ENCODE measurements around the gene AGMO. TPM values are rescaled to one million over a fixed set of nuclear protein-coding genes. Genes with fewer than 3 reads are reported as not detected.

The AGMO gene
- polyA plus RNA-seq, 1 experiment, result not detected

GRCh38 chr7:15257689-15258088 lies 304.1 kb downstream of the AGMO start:
- Histone ChIP-seq H3K36me3 (ENCODE audit: control insufficient read depth, insufficient read depth, low read length) (no peaks in the 10 kb centered on the region), H3K4me3 (ENCODE audit: low read depth, low read length) (no peak overlapping the region), H3K27me3 (ENCODE audit: control insufficient read depth, insufficient read depth, low read length) (no peaks in the 10 kb centered on the region)
- no peak for TF ChIP-seq CTCF (IDR thresholded peaks at IDR 0.05; ENCODE audit: insufficient read depth, low read depth, low read length)
- CTCF ChIA-PET, result no interaction called here
- POLR2A ChIA-PET, result no interaction called here
- no peak for DNase-seq (ENCODE audit: low read depth)

GRCh38 chr7:15252181-15252580 lies 309.6 kb downstream of the AGMO start:
- Histone ChIP-seq H3K27me3 (ENCODE audit: control insufficient read depth, insufficient read depth, low read length) (no peaks in the 10 kb centered on the region), H3K4me3 (ENCODE audit: low read depth, low read length) (no peak overlapping the region), H3K36me3 (ENCODE audit: control insufficient read depth, insufficient read depth, low read length) (no peaks in the 10 kb centered on the region)
- no peak for TF ChIP-seq CTCF (IDR thresholded peaks at IDR 0.05; ENCODE audit: insufficient read depth, low read depth, low read length)
- no peak for DNase-seq (ENCODE audit: low read depth)
- POLR2A ChIA-PET, result no interaction called here
- CTCF ChIA-PET, result no interaction called here

- CTCF ChIA-PET, result no interaction called here
- Histone ChIP-seq H3K36me3 (ENCODE audit: control insufficient read depth, insufficient read depth, low read length) (no peaks in the 10 kb centered on the region), H3K27me3 (ENCODE audit: control insufficient read depth, insufficient read depth, low read length) (no peaks in the 10 kb centered on the region), H3K4me3 (ENCODE audit: low read depth, low read length) (no peak overlapping the region)
- DNase-seq (ENCODE audit: low read depth), result no peak
- TF ChIP-seq CTCF (IDR thresholded peaks at IDR 0.05; ENCODE audit: insufficient read depth, low read depth, low read length), result no peak
- POLR2A ChIA-PET, result no interaction called here
Observed at GRCh38 chr7:15248514-15248913, 313.3 kb downstream of the AGMO start.

GRCh38 chr7:15245831-15246230 lies 316.0 kb downstream of the AGMO start:
- Histone ChIP-seq H3K36me3 (ENCODE audit: control insufficient read depth, insufficient read depth, low read length) (no peaks in the 10 kb centered on the region), H3K27me3 (ENCODE audit: control insufficient read depth, insufficient read depth, low read length) (no peaks in the 10 kb centered on the region), H3K4me3 (ENCODE audit: low read depth, low read length) (no peak overlapping the region)
- no peak for DNase-seq (ENCODE audit: low read depth)
- POLR2A ChIA-PET, result no interaction called here
- TF ChIP-seq CTCF (IDR thresholded peaks at IDR 0.05; ENCODE audit: insufficient read depth, low read depth, low read length), result no peak
- CTCF ChIA-PET, result no interaction called here

GRCh38 chr7:15239801-15240200 lies 322.0 kb downstream of the AGMO start:
- ChIA-PET CTCF (no interaction called here), POLR2A (no interaction called here)
- no peaks in the 10 kb centered on the region for H3K27me3 ChIP-seq (ENCODE audit: control insufficient read depth, insufficient read depth, low read length)
- H3K36me3 ChIP-seq (ENCODE audit: control insufficient read depth, insufficient read depth, low read length), result no peaks in the 10 kb centered on the region
- no peak for DNase-seq (ENCODE audit: low read depth)
- no peak overlapping the region for H3K4me3 ChIP-seq (ENCODE audit: low read depth, low read length)
- no peak for TF ChIP-seq CTCF (IDR thresholded peaks at IDR 0.05; ENCODE audit: insufficient read depth, low read depth, low read length)
